ENCODE results near the gene CDK9. TPM values are rescaled to one million over a fixed set of nuclear protein-coding genes. Genes with fewer than 3 reads are reported as not detected.

The CDK9 gene
- total RNA-seq, 1 donor from 2014 or later = 28.4 TPM

- TF ChIP-seq CTCF (conservative IDR thresholded peaks at IDR 0.05; ENCODE audit: low read depth, low read length) = no peak
- no peak for DNase-seq (ENCODE audit: low read depth)
- no peak overlapping the region for H3K4me3 ChIP-seq (ENCODE audit: low read depth, low read length)
Observed at GRCh38 chr9:127790094-127790855, 4.4 kb downstream of the CDK9 start.

- DNase-seq (ENCODE audit: low read depth) = no peak
- peak; percentile 7 for TF ChIP-seq CTCF (conservative IDR thresholded peaks at IDR 0.05; ENCODE audit: low read depth, low read length)
- no peak overlapping the region for H3K4me3 ChIP-seq (ENCODE audit: low read depth, low read length)
Observed at GRCh38 chr9:127791085-127791484, 5.3 kb downstream of the CDK9 start.

GRCh38 chr9:127792417-127793031 lies 6.7 kb downstream of the CDK9 start:
- no peak overlapping the region for H3K4me3 ChIP-seq (ENCODE audit: low read depth, low read length)
- no peak for TF ChIP-seq CTCF (conservative IDR thresholded peaks at IDR 0.05; ENCODE audit: low read depth, low read length)
- DNase-seq (ENCODE audit: low read depth) = no peak

GRCh38 chr9:127793093-127793708 lies 7.4 kb downstream of the CDK9 start:
- no peak for DNase-seq (ENCODE audit: low read depth)
- no peak overlapping the region for H3K4me3 ChIP-seq (ENCODE audit: low read depth, low read length)
- TF ChIP-seq CTCF (conservative IDR thresholded peaks at IDR 0.05; ENCODE audit: low read depth, low read length) = no peak

- H3K4me3 ChIP-seq (ENCODE audit: low read depth, low read length) = no peak overlapping the region
- TF ChIP-seq CTCF (conservative IDR thresholded peaks at IDR 0.05; ENCODE audit: low read depth, low read length) = no peak
- no peak for DNase-seq (ENCODE audit: low read depth)
Observed at GRCh38 chr9:127794001-127794791, 8.4 kb downstream of the CDK9 start.

GRCh38 chr9:127796225-127796813 lies 10.5 kb downstream of the CDK9 start:
- TF ChIP-seq CTCF (conservative IDR thresholded peaks at IDR 0.05; ENCODE audit: low read depth, low read length) = no peak
- H3K4me3 ChIP-seq (ENCODE audit: low read depth, low read length) = no peak overlapping the region
- no peak for DNase-seq (ENCODE audit: low read depth)

Data from epithelial cell of proximal tubule (primary cell).